ENCODE results near the gene HBG2. TPM values are rescaled to one million over a fixed set of nuclear protein-coding genes. Genes with fewer than 3 reads are reported as not detected.
"Not testable (repeated sequence)": the region's sequence is repeated elsewhere in the genome, so short reads cannot be mapped to it uniquely, and the experiment has no call there.

Gene HBG2
- total and polyA plus RNA-seq, 2 donors from 2014 or later = not detected

GRCh38 chr11:5252192-5252918 lies 2.2 kb downstream of the HBG2 start:
- TF ChIP-seq CTCF (IDR thresholded peaks at IDR 0.05; ENCODE audit: borderline replicate concordance, extremely low read depth, insufficient read depth) = no peak
- H3K9ac ChIP-seq (ENCODE audit: low read length in 3 of 3) = no peak overlapping the region
- no peaks in the 10 kb centered on the region for H3K27me3 ChIP-seq (ENCODE audit: control insufficient read depth, insufficient read depth, low read length)
- no peak overlapping the region for H3K4me3 ChIP-seq (ENCODE audit: low read length in 3 of 3)
- H3K36me3 ChIP-seq (ENCODE audit: control insufficient read depth in 2 of 3, insufficient read depth in 3 of 3, low read length in 3 of 3) = no peaks in the 10 kb centered on the region
- intact Hi-C loops (cut with DNase I) = no loop called here
- H3K4me1 ChIP-seq (ENCODE audit: control insufficient read depth in 2 of 3, insufficient read depth in 2 of 3, low read depth in 1 of 3, low read length in 3 of 3) = no peaks in the 10 kb centered on the region
- DNase-seq (no peak), FAIRE-seq (no peak)
- H3K9me3 ChIP-seq (ENCODE audit: control insufficient read depth in 2 of 3, insufficient read depth in 1 of 3, low read length in 3 of 3) = no peaks in the 10 kb centered on the region
- H3K27ac ChIP-seq (ENCODE audit: low read depth in 2 of 2, low read length in 2 of 2) = no peak overlapping the region

GRCh38 chr11:5251746-5252145 lies 2.8 kb downstream of the HBG2 start:
- Histone ChIP-seq H3K27me3 (ENCODE audit: control insufficient read depth, insufficient read depth, low read length) (no peaks in the 10 kb centered on the region), H3K36me3 (ENCODE audit: control insufficient read depth in 2 of 3, insufficient read depth in 3 of 3, low read length in 3 of 3) (no peaks in the 10 kb centered on the region), H3K4me1 (ENCODE audit: control insufficient read depth in 2 of 3, insufficient read depth in 2 of 3, low read depth in 1 of 3, low read length in 3 of 3) (no peaks in the 10 kb centered on the region), H3K9me3 (ENCODE audit: control insufficient read depth in 2 of 3, insufficient read depth in 1 of 3, low read length in 3 of 3) (no peaks in the 10 kb centered on the region), H3K9ac (ENCODE audit: low read length in 3 of 3) (no peak overlapping the region), H3K4me3 (ENCODE audit: low read length in 3 of 3) (no peak overlapping the region), H3K27ac (ENCODE audit: low read depth in 2 of 2, low read length in 2 of 2) (no peak overlapping the region)
- FAIRE-seq (no peak), DNase-seq (no peak)
- no peak for TF ChIP-seq CTCF (IDR thresholded peaks at IDR 0.05; ENCODE audit: borderline replicate concordance, extremely low read depth, insufficient read depth)
- intact Hi-C loops (cut with DNase I) = no loop called here

- no peak overlapping the region for H3K4me3 ChIP-seq (ENCODE audit: low read length in 3 of 3)
- no peak overlapping the region for H3K9ac ChIP-seq (ENCODE audit: low read length in 3 of 3)
- H3K27ac ChIP-seq (ENCODE audit: low read depth in 2 of 2, low read length in 2 of 2) = no peak overlapping the region
- H3K27me3 ChIP-seq (ENCODE audit: control insufficient read depth, insufficient read depth, low read length) = no peaks in the 10 kb centered on the region
- H3K36me3 ChIP-seq (ENCODE audit: control insufficient read depth in 2 of 3, insufficient read depth in 3 of 3, low read length in 3 of 3) = no peaks in the 10 kb centered on the region
- TF ChIP-seq CTCF (IDR thresholded peaks at IDR 0.05; ENCODE audit: borderline replicate concordance, extremely low read depth, insufficient read depth) = no peak
- H3K9me3 ChIP-seq (ENCODE audit: control insufficient read depth in 2 of 3, insufficient read depth in 1 of 3, low read length in 3 of 3) = no peaks in the 10 kb centered on the region
- intact Hi-C loops (cut with DNase I) = no loop called here
- H3K4me1 ChIP-seq (ENCODE audit: control insufficient read depth in 2 of 3, insufficient read depth in 2 of 3, low read depth in 1 of 3, low read length in 3 of 3) = no peaks in the 10 kb centered on the region
- FAIRE-seq (no peak), DNase-seq (no peak)
Measured at GRCh38 chr11:5250543-5251204, 3.9 kb downstream of the HBG2 start.

GRCh38 chr11:5249807-5250396 lies 4.7 kb downstream of the HBG2 start, which contains the start of gene HBG1:
TSS of gene HBG1 (minus strand) at chr11:5249857. CDS start at chr11:5249804, 53 bp downstream.
- FAIRE-seq; intact Hi-C loops (cut with DNase I): not testable (repeated sequence)

GRCh38 chr11:5248498-5248897 lies 6.1 kb downstream of the HBG2 start:
- DNase-seq; H3K9ac ChIP-seq (ENCODE audit: low read length in 3 of 3); H3K4me1 ChIP-seq (ENCODE audit: control insufficient read depth in 2 of 3, insufficient read depth in 2 of 3, low read depth in 1 of 3, low read length in 3 of 3); H3K27ac ChIP-seq (ENCODE audit: low read depth in 2 of 2, low read length in 2 of 2); intact Hi-C loops (cut with DNase I); FAIRE-seq; H3K27me3 ChIP-seq (ENCODE audit: control insufficient read depth, insufficient read depth, low read length); H3K36me3 ChIP-seq (ENCODE audit: control insufficient read depth in 2 of 3, insufficient read depth in 3 of 3, low read length in 3 of 3); H3K9me3 ChIP-seq (ENCODE audit: control insufficient read depth in 2 of 3, insufficient read depth in 1 of 3, low read length in 3 of 3); H3K4me3 ChIP-seq (ENCODE audit: low read length in 3 of 3): not testable (repeated sequence)

More at GRCh38 chr11:5249807-5250396, 4.7 kb downstream of the HBG2 start, which contains the start of gene HBG1:
- not testable (repeated sequence) for H3K4me1 ChIP-seq (ENCODE audit: control insufficient read depth in 2 of 3, insufficient read depth in 2 of 3, low read depth in 1 of 3, low read length in 3 of 3); H3K4me3 ChIP-seq (ENCODE audit: low read length in 3 of 3); H3K36me3 ChIP-seq (ENCODE audit: control insufficient read depth in 2 of 3, insufficient read depth in 3 of 3, low read length in 3 of 3); H3K9me3 ChIP-seq (ENCODE audit: control insufficient read depth in 2 of 3, insufficient read depth in 1 of 3, low read length in 3 of 3); H3K9ac ChIP-seq (ENCODE audit: low read length in 3 of 3); H3K27me3 ChIP-seq (ENCODE audit: control insufficient read depth, insufficient read depth, low read length); DNase-seq; H3K27ac ChIP-seq (ENCODE audit: low read depth in 2 of 2, low read length in 2 of 2)
